Parathyroid adenoma (tissue), 2 donors: ENCODE data around the gene TRIOBP.

Source experiments
- H2AFZ ChIP-seq: fragments of 300-600 bp; sonication (generic); one replicate; pipeline ENCODE4 v1.7.0; 2017; ENCODE audit warnings: antibody characterized with exemption, mild to moderate bottlenecking
- H3K27ac ChIP-seq: fragments of 300-600 bp; sonication (generic); one replicate; pipeline ENCODE4 v1.7.0; 2017
- H3K27me3 ChIP-seq: fragments of 300-600 bp; sonication (generic); one replicate; pipeline ENCODE4 v1.7.0; 2017; ENCODE audit warnings: low read length; ENCODE audit not compliant: control insufficient read depth, insufficient read depth
- H3K36me3 ChIP-seq: fragments of 300-600 bp; sonication (generic); one replicate; pipeline ENCODE4 v1.7.0; 2017; ENCODE audit warnings: low read length; ENCODE audit not compliant: control insufficient read depth, insufficient read depth
- H3K4me1 ChIP-seq: fragments of 300-600 bp; sonication (generic); one replicate; pipeline ENCODE4 v1.7.0; 2017; ENCODE audit warnings: control low read depth
- H3K4me2 ChIP-seq: fragments of 300-600 bp; sonication (generic); one replicate; pipeline ENCODE4 v1.7.0; 2017; ENCODE audit warnings: low read length
- H3K4me3 ChIP-seq: fragments of 300-600 bp; sonication (generic); one replicate; pipeline ENCODE4 v1.7.0; 2017; ENCODE audit warnings: low read depth, low read length
- H3K79me2 ChIP-seq: fragments of 300-600 bp; sonication (generic); one replicate; pipeline ENCODE4 v1.7.0; 2017; ENCODE audit warnings: control low read depth
- H3K9ac ChIP-seq: fragments of 300-600 bp; sonication (generic); one replicate; pipeline ENCODE4 v1.7.0; 2017; ENCODE audit warnings: mild to moderate bottlenecking
- H3K9me3 ChIP-seq: fragments of 300-600 bp; sonication (generic); one replicate; pipeline ENCODE4 v1.7.0; 2017; ENCODE audit warnings: low read length; ENCODE audit not compliant: control insufficient read depth
- CTCF ChIP-seq: fragments of 300-600 bp; sonication (generic); IDR thresholded peaks from one replicate; pipeline ENCODE4 v1.7.0; 2017; ENCODE audit warnings: antibody characterized with exemption, mild to moderate bottlenecking
- donor health status: primary hyperparathyroidism.

Gene TRIOBP

GRCh38 chr22:37749831-37750595 lies 53.2 kb downstream of the TRIOBP start:
- no peak overlapping the region for H3K9ac ChIP-seq
- H3K79me2 ChIP-seq, result peaks cover 10% of the 10 kb centered on the region
- H3K27ac ChIP-seq, result peak overlapping the region; percentile 93
- H3K4me1 ChIP-seq, result peaks cover 36% of the 10 kb centered on the region
- H3K9me3 ChIP-seq, result no peaks in the 10 kb centered on the region
- no peak for TF ChIP-seq CTCF
- H3K36me3 ChIP-seq, result no peaks in the 10 kb centered on the region
- peak overlapping the region; percentile 28 for H2AFZ ChIP-seq
- no peaks in the 10 kb centered on the region for H3K27me3 ChIP-seq
- H3K4me3 ChIP-seq, result peak overlapping the region; percentile 7
- peak overlapping the region; percentile 99 for H3K4me2 ChIP-seq

- TF ChIP-seq CTCF, result no peak
- peak overlapping the region; percentile 93 for H3K27ac ChIP-seq
Observed at GRCh38 chr22:37750596-37751162, 53.8 kb downstream of the TRIOBP start.

GRCh38 chr22:37751449-37752188 lies 54.8 kb downstream of the TRIOBP start:
- Histone ChIP-seq H3K4me1 (peaks cover 36% of the 10 kb centered on the region), H3K27me3 (no peaks in the 10 kb centered on the region), H2AFZ (no peak overlapping the region), H3K9me3 (no peaks in the 10 kb centered on the region), H3K9ac (no peak overlapping the region), H3K36me3 (no peaks in the 10 kb centered on the region), H3K4me3 (no peak overlapping the region), H3K27ac (peak overlapping the region; percentile 93), H3K79me2 (peaks cover 17% of the 10 kb centered on the region), H3K4me2 (peak overlapping the region; percentile 99)
- no peak for TF ChIP-seq CTCF

More at GRCh38 chr22:37750596-37751162, 53.8 kb downstream of the TRIOBP start:
- Histone ChIP-seq H3K4me2 (peak overlapping the region; percentile 99), H3K9me3 (no peaks in the 10 kb centered on the region), H3K4me3 (peak overlapping the region; percentile 7), H3K9ac (no peak overlapping the region), H3K4me1 (peaks cover 36% of the 10 kb centered on the region), H3K79me2 (peaks cover 14% of the 10 kb centered on the region), H3K27me3 (no peaks in the 10 kb centered on the region), H2AFZ (no peak overlapping the region), H3K36me3 (no peaks in the 10 kb centered on the region)

GRCh38 chr22:37752189-37753087 lies 55.6 kb downstream of the TRIOBP start:
- Histone ChIP-seq H3K9me3 (no peaks in the 10 kb centered on the region), H3K27ac (peak overlapping the region; percentile 93), H3K4me2 (peak overlapping the region; percentile 63), H2AFZ (no peak overlapping the region), H3K79me2 (peaks cover 17% of the 10 kb centered on the region), H3K9ac (no peak overlapping the region), H3K27me3 (no peaks in the 10 kb centered on the region), H3K4me3 (peak overlapping the region; percentile 0), H3K4me1 (peaks cover 36% of the 10 kb centered on the region), H3K36me3 (no peaks in the 10 kb centered on the region)
- no peak for TF ChIP-seq CTCF
